Measurements from ENCODE around the gene ACAD9.
"Not testable (repeated sequence)": the region's sequence is repeated elsewhere in the genome, so short reads cannot be mapped to it uniquely, and the experiment has no call there.

ACAD9 gene

GRCh38 chr3:128879125-128879969 lies at the start of gene ACAD9:
TSS of gene ACAD9 (plus strand) at chr3:128879620. CDS start at chr3:128879692, 72 bp downstream.
- DNase-seq: peak; percentile 98

- not testable (repeated sequence) for DNase-seq
These were observed 49.3 kb upstream of the ACAD9 start for GRCh38 chr3:128829925-128830625.

GRCh38 chr3:128830762-128831161 lies 48.7 kb upstream of the ACAD9 start:
- not testable (repeated sequence) for DNase-seq

- not testable (repeated sequence) for DNase-seq
These were observed 46.4 kb upstream of the ACAD9 start for GRCh38 chr3:128832979-128833378.

- DNase-seq: no peak
These were observed 44.3 kb upstream of the ACAD9 start for GRCh38 chr3:128835096-128835495.

GRCh38 chr3:128841926-128842920 lies 37.2 kb upstream of the ACAD9 start:
- no peak for DNase-seq

GRCh38 chr3:128844502-128844901 lies 34.9 kb upstream of the ACAD9 start:
- no peak for DNase-seq

GRCh38 chr3:128845119-128845777 lies 34.2 kb upstream of the ACAD9 start:
- DNase-seq: no peak

- DNase-seq: peak; percentile 86
These were observed 33.5 kb upstream of the ACAD9 start for GRCh38 chr3:128845778-128846485.

- no peak for DNase-seq
These were observed 32.9 kb upstream of the ACAD9 start for GRCh38 chr3:128846486-128846891.

GRCh38 chr3:128847666-128848370 lies 31.6 kb upstream of the ACAD9 start:
- no peak for DNase-seq

GRCh38 chr3:128848936-128849335 lies 30.5 kb upstream of the ACAD9 start:
- DNase-seq: no peak

- no peak for DNase-seq
These were observed 29.4 kb upstream of the ACAD9 start for GRCh38 chr3:128849911-128850455.

- DNase-seq: no peak
These were observed 28.9 kb upstream of the ACAD9 start for GRCh38 chr3:128850544-128850943.

- DNase-seq: no peak
These were observed 27.8 kb upstream of the ACAD9 start for GRCh38 chr3:128851601-128852000.

- DNase-seq: no peak
These were observed 25.6 kb upstream of the ACAD9 start for GRCh38 chr3:128853826-128854225.

GRCh38 chr3:128854475-128854874 lies 24.9 kb upstream of the ACAD9 start:
- no peak for DNase-seq

GRCh38 chr3:128855569-128855968 lies 23.9 kb upstream of the ACAD9 start:
- no peak for DNase-seq

GRCh38 chr3:128858167-128858566 lies 21.3 kb upstream of the ACAD9 start:
- DNase-seq: no peak

- no peak for DNase-seq
These were observed 19.8 kb upstream of the ACAD9 start for GRCh38 chr3:128859630-128860029.

GRCh38 chr3:128861491-128861890 lies 17.9 kb upstream of the ACAD9 start:
- DNase-seq: no peak

Measured in CD4-positive, alpha-beta T cell treated with Interleukin-4 for 4 hours (primary cell).